Upper lobe of left lung (tissue), 4 donors: Measurements from ENCODE around the gene HYAL4.

Experiments used
- EP300 ChIP-seq, 4 donors: sonication (generic); formaldehyde crosslinking; IDR thresholded peaks; one replicate each; pipeline ENCODE4 v1.5.1; 2017; ENCODE audit warnings: antibody characterized with exemption in 4 of 4, control low read depth in 2 of 4
- POLR2A ChIP-seq, 4 donors: fragments of 450-650 bp; IDR thresholded peaks; one replicate each; pipeline ENCODE4 v1.5.1; 2016 to 2017; ENCODE audit warnings: antibody characterized with exemption in 4 of 4, mild to moderate bottlenecking in 2 of 4
- TF ChIP-seq, protein P1 (sequence below), 6 experiments: fragments of 450-650 bp in 4 of 6; fragments of 200-600 bp in 2 of 6; sonication (generic) in 2 of 6; IDR thresholded peaks; one replicate each; pipeline ENCODE4 v1.5.1; 2016 to 2019; ENCODE audit warnings: antibody characterized with exemption in 6 of 6

DNA sequence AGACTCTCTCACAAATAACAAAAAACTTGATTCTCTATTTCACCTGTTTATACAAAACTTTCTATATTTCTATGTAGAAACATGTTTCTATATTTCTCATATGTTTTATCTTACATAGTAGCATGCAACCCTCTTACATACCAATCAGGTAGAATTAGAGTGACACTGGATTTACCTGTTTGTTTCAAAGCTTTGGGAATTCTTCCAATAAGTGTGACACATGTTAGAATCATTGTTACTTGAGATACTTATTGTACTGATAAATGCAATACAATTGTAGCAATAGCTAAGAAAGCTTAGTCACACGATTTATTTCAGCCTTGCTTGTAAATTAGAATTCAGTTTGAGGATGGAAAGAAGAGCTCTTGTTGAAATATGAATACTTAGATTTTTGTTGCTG lies 4.9 kb downstream of the HYAL4 start:
- TF ChIP-seq POLR2A (IDR thresholded peaks at IDR 0.05) (no peak), EP300 (IDR thresholded peaks at IDR 0.05) (no peak)
- TF ChIP-seq, protein P1, sequence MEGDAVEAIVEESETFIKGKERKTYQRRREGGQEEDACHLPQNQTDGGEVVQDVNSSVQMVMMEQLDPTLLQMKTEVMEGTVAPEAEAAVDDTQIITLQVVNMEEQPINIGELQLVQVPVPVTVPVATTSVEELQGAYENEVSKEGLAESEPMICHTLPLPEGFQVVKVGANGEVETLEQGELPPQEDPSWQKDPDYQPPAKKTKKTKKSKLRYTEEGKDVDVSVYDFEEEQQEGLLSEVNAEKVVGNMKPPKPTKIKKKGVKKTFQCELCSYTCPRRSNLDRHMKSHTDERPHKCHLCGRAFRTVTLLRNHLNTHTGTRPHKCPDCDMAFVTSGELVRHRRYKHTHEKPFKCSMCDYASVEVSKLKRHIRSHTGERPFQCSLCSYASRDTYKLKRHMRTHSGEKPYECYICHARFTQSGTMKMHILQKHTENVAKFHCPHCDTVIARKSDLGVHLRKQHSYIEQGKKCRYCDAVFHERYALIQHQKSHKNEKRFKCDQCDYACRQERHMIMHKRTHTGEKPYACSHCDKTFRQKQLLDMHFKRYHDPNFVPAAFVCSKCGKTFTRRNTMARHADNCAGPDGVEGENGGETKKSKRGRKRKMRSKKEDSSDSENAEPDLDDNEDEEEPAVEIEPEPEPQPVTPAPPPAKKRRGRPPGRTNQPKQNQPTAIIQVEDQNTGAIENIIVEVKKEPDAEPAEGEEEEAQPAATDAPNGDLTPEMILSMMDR (IDR thresholded peaks at IDR 0.05) = no peak
